Airway epithelial cell (primary cell): ENCODE measurements around the gene ZNF221. TPM values are rescaled to one million over a fixed set of nuclear protein-coding genes. Genes with fewer than 3 reads are reported as not detected.

ENCODE experiments used
- total RNA-seq: library from RNA; depleted of rRNA; stranded (reverse); fragments of >200 nt; gene quantifications from 2 replicates; pipeline ENCODE4 v1.2.3, GENCODE V29; 2015

The ZNF221 gene
- 0.79 and 1.8 TPM in 2 replicates for total RNA-seq

GRCh38 chr19:43950834-43951645, at the start of gene ZNF221:
Gene ZNF221, plus strand, starts transcription at chr19:43951228. Its CDS starts 11,499 bp downstream, at chr19:43962727.

GRCh38 chr19:43934985-43935708, 15.9 kb upstream of the ZNF221 start, which contains the start of gene ZNF45:
Gene ZNF45, minus strand, starts transcription at chr19:43935282. Its CDS starts 13,097 bp downstream, at chr19:43922185.

GRCh38 chr19:43983912-43984686, 33.1 kb downstream of the ZNF221 start, which contains the start of gene ZNF155:
Gene ZNF155, plus strand, starts transcription at chr19:43984188. Its CDS starts 4,356 bp downstream, at chr19:43988544.

GRCh38 chr19:44002566-44003460, 51.8 kb downstream of the ZNF221 start, which contains the start of gene ZNF230:
Gene ZNF230, plus strand, starts transcription at chr19:44002957. Its CDS starts 4,122 bp downstream, at chr19:44007079.

Other genes with a start within 250 kb of the ZNF221 start
- gene IRGC, start 235.2 kb upstream of the ZNF221 start, total RNA-seq: not detected in 2 replicates
- gene SMG9, start 196.3 kb upstream of the ZNF221 start, total RNA-seq: 11.8 and 13.7 TPM in 2 replicates
- gene KCNN4, start 170.3 kb upstream of the ZNF221 start, total RNA-seq: 11.5 and 12.9 TPM in 2 replicates
- gene LYPD5, start 148.8 kb upstream of the ZNF221 start, total RNA-seq: 3.1 and 6.5 TPM in 2 replicates
- gene ZNF283, start 123.9 kb upstream of the ZNF221 start, total RNA-seq: 2.0 and 4.7 TPM in 2 replicates
- gene ZNF404, start 67.3 kb upstream of the ZNF221 start, total RNA-seq: 0.92 and 0.93 TPM in 2 replicates
- 2.7 and 5.4 TPM in 2 replicates for gene ZNF45, start 15.9 kb upstream of the ZNF221 start, total RNA-seq
- gene ZNF155, start 33.0 kb downstream of the ZNF221 start, total RNA-seq: 2.8 and 4.7 TPM in 2 replicates
- gene ZNF230, start 51.7 kb downstream of the ZNF221 start, total RNA-seq: 1.3 and 1.4 TPM in 2 replicates
- 1.3 and 4.5 TPM in 2 replicates for gene ZNF222, start 74.2 kb downstream of the ZNF221 start, total RNA-seq
- gene ZNF223, start 100.8 kb downstream of the ZNF221 start, total RNA-seq: 1.9 and 2.9 TPM in 2 replicates
- 1.6 and 1.7 TPM in 2 replicates for gene ZNF284, start 120.9 kb downstream of the ZNF221 start, total RNA-seq
- 6.1 and 11.7 TPM in 2 replicates for gene ZNF224, start 143.1 kb downstream of the ZNF221 start, total RNA-seq
- gene ZNF225, start 162.2 kb downstream of the ZNF221 start, total RNA-seq: 1.1 and 1.7 TPM in 2 replicates
- gene ZNF234, start 190.3 kb downstream of the ZNF221 start, total RNA-seq: 3.3 and 3.6 TPM in 2 replicates
- 4.9 and 9.3 TPM in 2 replicates for gene ZNF226, start 213.9 kb downstream of the ZNF221 start, total RNA-seq